ENCODE results near the gene CRHBP. TPM values are rescaled to one million over a fixed set of nuclear protein-coding genes. Genes with fewer than 3 reads are reported as not detected.
A peak's percentile ranks its signal among the peaks of the same experiment; 100 is the strongest.

The CRHBP gene
- total and polyA plus RNA-seq, 2 donors from 2014 or later = 8.6 to 67.7 TPM

- peaks cover 0 to 4% (median 0%) of the 10 kb centered on the region in 3 donors for H3K4me1 ChIP-seq (ENCODE audit: control insufficient read depth in 2 of 3, insufficient read depth in 2 of 3, low read depth in 1 of 3, low read length in 3 of 3)
- H3K9ac ChIP-seq (ENCODE audit: low read length in 3 of 3) = no peak overlapping the region
- H3K9me3 ChIP-seq (ENCODE audit: control insufficient read depth in 2 of 3, insufficient read depth in 1 of 3, low read length in 3 of 3) = no peaks in the 10 kb centered on the region
- no peaks in the 10 kb centered on the region for H3K36me3 ChIP-seq (ENCODE audit: control insufficient read depth in 2 of 3, insufficient read depth in 3 of 3, low read length in 3 of 3)
- H3K27ac ChIP-seq (ENCODE audit: low read depth in 2 of 2, low read length in 2 of 2) = no peak overlapping the region
- FAIRE-seq (no peak), DNase-seq (peak in 2 of 5 donors; percentile 19 to 47)
- no peak for TF ChIP-seq CTCF (IDR thresholded peaks at IDR 0.05; ENCODE audit: borderline replicate concordance, extremely low read depth, insufficient read depth)
- intact Hi-C loops (cut with DNase I) = no loop called here
- H3K4me3 ChIP-seq (ENCODE audit: low read length in 3 of 3) = no peak overlapping the region
- peaks cover 3% of the 10 kb centered on the region for H3K27me3 ChIP-seq (ENCODE audit: control insufficient read depth, insufficient read depth, low read length)
Measured at GRCh38 chr5:76960004-76960625, 7.3 kb downstream of the CRHBP start.

- FAIRE-seq (no peak), DNase-seq (peak in 4 of 5 donors; percentile 39 to 86 (median 66))
- intact Hi-C loops (cut with DNase I) = no loop called here
- Histone ChIP-seq H3K36me3 (ENCODE audit: control insufficient read depth in 2 of 3, insufficient read depth in 3 of 3, low read length in 3 of 3) (no peaks in the 10 kb centered on the region), H3K27ac (ENCODE audit: low read depth in 2 of 2, low read length in 2 of 2) (no peak overlapping the region), H3K4me1 (ENCODE audit: control insufficient read depth in 2 of 3, insufficient read depth in 2 of 3, low read depth in 1 of 3, low read length in 3 of 3) (peaks cover 0 to 4% (median 0%) of the 10 kb centered on the region in 3 donors), H3K9me3 (ENCODE audit: control insufficient read depth in 2 of 3, insufficient read depth in 1 of 3, low read length in 3 of 3) (no peaks in the 10 kb centered on the region), H3K4me3 (ENCODE audit: low read length in 3 of 3) (no peak overlapping the region), H3K9ac (ENCODE audit: low read length in 3 of 3) (no peak overlapping the region), H3K27me3 (ENCODE audit: control insufficient read depth, insufficient read depth, low read length) (no peaks in the 10 kb centered on the region)
- TF ChIP-seq CTCF (IDR thresholded peaks at IDR 0.05; ENCODE audit: borderline replicate concordance, extremely low read depth, insufficient read depth) = no peak
Measured at GRCh38 chr5:76964060-76964459, 11.2 kb downstream of the CRHBP start.

- TF ChIP-seq CTCF (IDR thresholded peaks at IDR 0.05; ENCODE audit: borderline replicate concordance, extremely low read depth, insufficient read depth) = no peak
- Histone ChIP-seq H3K9ac (ENCODE audit: low read length in 3 of 3) (no peak overlapping the region), H3K9me3 (ENCODE audit: control insufficient read depth in 2 of 3, insufficient read depth in 1 of 3, low read length in 3 of 3) (no peaks in the 10 kb centered on the region), H3K27me3 (ENCODE audit: control insufficient read depth, insufficient read depth, low read length) (no peaks in the 10 kb centered on the region), H3K27ac (ENCODE audit: low read depth in 2 of 2, low read length in 2 of 2) (no peak overlapping the region), H3K4me3 (ENCODE audit: low read length in 3 of 3) (no peak overlapping the region), H3K4me1 (ENCODE audit: control insufficient read depth in 2 of 3, insufficient read depth in 2 of 3, low read depth in 1 of 3, low read length in 3 of 3) (no peaks in the 10 kb centered on the region), H3K36me3 (ENCODE audit: control insufficient read depth in 2 of 3, insufficient read depth in 3 of 3, low read length in 3 of 3) (no peaks in the 10 kb centered on the region)
- intact Hi-C loops (cut with DNase I) = no loop called here
- DNase-seq = no peak
- no peak for FAIRE-seq
Measured at GRCh38 chr5:76971511-76971910, 18.7 kb downstream of the CRHBP start.

- Histone ChIP-seq H3K9ac (ENCODE audit: low read length in 3 of 3) (no peak overlapping the region), H3K27ac (ENCODE audit: low read depth in 2 of 2, low read length in 2 of 2) (no peak overlapping the region), H3K4me3 (ENCODE audit: low read length in 3 of 3) (no peak overlapping the region), H3K36me3 (ENCODE audit: control insufficient read depth in 2 of 3, insufficient read depth in 3 of 3, low read length in 3 of 3) (no peaks in the 10 kb centered on the region), H3K27me3 (ENCODE audit: control insufficient read depth, insufficient read depth, low read length) (no peaks in the 10 kb centered on the region), H3K4me1 (ENCODE audit: control insufficient read depth in 2 of 3, insufficient read depth in 2 of 3, low read depth in 1 of 3, low read length in 3 of 3) (no peaks in the 10 kb centered on the region), H3K9me3 (ENCODE audit: control insufficient read depth in 2 of 3, insufficient read depth in 1 of 3, low read length in 3 of 3) (no peaks in the 10 kb centered on the region)
- no peak for FAIRE-seq
- intact Hi-C loops (cut with DNase I) = no loop called here
- DNase-seq = no peak
- no peak for TF ChIP-seq CTCF (IDR thresholded peaks at IDR 0.05; ENCODE audit: borderline replicate concordance, extremely low read depth, insufficient read depth)
Measured at GRCh38 chr5:76972689-76973088, 19.8 kb downstream of the CRHBP start.
